AG20443 (cell line): ENCODE results near the gene MMP20.

Source experiments
- DNase-seq: peaks from one replicate; pipeline ENCODE4 v3.0.0; 2012; ENCODE audit warnings: low spot score, mixed read lengths

Gene MMP20

DNA sequence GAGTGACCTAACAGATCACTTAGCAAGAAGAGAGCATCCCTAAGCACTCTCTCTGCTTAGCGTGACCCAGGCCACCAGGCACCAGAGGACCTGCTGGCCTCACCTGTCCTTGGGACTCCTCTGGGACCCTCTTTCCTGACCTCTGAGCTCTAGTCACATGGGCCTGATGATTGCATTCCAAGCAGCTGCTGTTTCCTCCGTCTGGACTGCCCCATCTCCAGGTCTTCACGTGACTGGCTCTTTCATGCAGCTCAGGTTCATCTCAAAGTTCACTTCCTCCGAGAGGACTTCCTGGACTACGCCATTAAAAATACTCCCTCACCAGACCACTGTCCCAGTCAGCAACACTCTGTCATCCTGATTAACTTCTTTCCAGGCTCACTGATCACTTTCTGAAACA, 2.9 kb downstream of the MMP20 start:
- no peak for DNase-seq

DNA sequence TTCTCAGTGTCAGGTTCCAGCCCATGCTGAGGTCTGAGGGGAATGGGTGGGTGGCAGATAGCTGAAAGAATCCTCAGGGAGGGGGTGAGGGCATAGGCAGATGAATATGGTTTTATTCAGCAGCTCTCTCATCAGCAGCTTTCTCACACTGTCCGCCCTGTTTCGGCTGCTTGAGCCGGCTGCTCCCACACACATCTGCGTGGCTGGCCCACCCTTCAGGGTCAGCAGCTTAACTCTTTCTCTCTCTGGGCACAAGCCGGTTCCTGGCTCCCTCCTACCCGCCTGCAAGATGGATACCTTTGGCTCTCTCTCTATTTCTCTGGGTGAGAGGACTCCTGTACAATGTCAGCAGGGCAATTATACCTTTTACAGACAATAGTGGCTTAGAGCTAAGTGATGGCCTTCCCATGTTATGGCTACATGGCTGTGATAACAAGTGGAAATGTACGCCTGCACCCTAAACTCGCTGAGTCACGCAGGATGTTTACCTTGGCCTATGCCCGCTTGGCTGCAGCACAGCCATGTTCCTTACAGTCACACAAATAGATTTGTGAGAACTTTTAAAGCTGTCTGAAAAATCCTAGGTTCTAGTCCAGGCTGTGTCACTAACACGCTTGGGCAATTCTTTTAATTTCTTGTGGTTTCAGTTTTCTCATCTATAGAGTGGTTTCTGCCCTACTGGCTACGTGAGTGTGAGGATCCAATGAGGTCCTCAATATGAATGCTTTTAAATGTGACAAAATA, 4.1 kb downstream of the MMP20 start:
- no peak for DNase-seq

DNA sequence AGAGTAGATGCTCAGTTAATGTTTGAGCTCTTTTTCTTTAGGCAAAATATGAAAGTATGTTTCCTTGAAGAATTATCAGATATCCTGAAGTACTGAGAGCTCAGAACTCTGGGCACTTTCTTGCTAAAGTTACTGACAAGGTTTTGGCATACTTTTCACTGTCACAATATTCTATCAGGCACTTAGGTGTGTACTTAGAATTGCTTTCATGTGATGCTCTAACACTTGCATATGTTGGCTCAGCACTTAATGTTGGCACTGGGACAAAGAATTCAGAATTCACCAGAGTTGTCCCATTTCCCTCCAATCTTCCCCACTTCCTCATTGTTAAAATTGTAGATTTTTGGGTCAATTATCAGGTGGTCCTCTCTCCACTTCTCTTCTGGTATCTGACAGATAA, 5.0 kb downstream of the MMP20 start:
- no peak for DNase-seq

DNA sequence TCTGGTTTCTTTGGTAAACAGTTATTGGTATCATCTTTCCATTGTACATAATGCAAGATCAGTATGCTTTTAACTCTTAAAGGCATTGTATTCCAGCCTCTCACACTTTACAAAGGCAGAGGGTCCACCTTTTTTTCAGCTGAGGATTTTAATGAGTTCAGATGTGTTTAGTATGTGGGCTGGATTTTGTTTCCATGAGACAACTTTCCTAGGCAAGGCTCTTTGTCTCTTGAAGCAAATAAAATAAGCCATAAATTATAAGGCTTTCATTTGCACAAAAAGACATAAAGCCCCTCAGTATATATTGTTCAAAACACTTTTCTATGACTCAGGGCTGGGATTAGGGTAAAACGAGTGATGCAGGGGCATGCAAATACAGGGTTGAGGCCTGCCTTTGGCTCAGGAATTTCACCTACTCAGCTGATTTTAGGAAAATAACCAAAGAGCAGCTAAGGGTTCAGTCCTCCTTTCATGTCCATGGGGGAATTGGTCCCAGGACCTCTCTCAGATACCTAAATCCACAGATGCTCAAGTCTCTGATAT, 7.6 kb downstream of the MMP20 start:
- no peak for DNase-seq

DNA sequence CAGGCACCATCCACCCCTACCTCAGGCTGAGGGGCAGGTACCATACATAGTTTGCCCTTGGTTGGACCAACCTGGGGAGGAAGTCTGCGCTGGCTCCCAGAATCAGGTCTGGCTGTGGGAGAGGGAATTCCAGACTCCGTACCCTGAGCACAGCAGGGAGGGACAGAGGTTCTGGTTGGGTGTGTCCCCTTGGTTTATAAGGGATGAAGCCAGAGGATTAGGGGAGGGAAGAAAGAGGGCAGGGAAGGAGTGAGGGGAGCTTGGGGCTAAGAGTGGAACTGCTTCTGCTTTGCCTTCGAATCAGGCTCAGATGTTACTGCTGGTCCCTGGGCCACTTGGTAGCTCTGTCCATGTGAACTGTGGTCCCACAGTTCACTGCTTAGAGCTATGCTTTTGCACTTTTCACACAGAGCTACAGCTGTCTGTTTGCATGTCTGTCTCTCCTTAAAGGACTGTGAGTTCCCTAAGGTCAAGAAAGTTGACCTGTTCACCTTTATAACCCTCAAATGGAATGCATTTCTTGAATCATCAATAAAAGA, 9.2 kb downstream of the MMP20 start:
- no peak for DNase-seq

DNA sequence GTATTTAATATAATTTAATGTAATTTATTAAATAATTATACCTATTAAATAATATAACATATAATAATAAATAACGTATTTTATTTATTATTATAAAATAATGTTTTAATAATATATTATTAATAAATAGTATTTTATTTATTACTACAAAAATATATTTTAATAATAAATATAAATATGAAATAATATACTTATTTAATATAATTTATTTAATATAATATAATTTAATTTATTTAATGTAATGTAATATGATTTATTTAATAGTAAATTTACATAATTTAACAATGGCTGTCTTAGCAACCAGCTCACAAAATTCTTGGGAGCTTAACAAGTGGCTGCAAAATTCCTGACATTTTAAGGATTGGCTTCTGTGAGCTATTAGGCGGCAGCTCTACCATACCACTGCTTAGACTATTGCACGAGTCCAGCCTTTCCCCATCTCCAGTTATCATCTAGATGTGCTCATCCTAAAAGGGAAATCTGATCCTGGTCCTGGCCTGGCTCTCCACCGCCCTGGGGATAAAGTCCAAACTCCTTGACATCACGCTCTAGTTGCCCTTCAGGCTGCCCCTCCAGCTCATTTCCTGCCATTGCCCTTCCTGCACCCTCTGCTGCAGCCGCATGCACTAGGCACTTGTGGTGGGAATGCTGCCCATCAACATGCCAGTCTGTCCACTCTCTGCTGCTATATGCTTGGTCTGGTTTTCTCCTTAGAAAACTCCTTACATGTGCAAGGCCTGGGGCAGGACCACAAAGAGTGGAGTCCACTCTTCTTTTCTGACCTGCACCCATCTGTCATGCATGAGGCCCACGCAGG, 9.8 kb downstream of the MMP20 start:
- no peak for DNase-seq

DNA sequence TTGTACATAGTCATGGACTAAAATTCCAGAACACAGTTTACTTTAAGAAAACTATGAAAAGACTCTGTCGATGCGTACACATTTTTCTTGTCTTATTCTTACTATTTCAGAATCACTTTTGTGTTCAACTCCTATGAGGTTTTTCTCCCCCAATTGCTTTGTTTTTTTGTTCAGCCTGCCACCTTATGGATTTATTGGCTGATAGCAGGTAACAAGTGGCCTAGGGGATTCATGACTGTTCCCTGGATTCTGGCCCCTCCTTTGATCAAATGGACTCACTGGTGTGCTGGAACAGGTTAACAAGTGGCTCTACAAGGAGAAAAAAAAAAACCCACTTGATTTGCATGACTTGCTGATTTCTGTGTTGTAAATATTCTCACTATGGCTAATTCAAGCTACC, 10.6 kb downstream of the MMP20 start:
- DNase-seq: no peak

DNA sequence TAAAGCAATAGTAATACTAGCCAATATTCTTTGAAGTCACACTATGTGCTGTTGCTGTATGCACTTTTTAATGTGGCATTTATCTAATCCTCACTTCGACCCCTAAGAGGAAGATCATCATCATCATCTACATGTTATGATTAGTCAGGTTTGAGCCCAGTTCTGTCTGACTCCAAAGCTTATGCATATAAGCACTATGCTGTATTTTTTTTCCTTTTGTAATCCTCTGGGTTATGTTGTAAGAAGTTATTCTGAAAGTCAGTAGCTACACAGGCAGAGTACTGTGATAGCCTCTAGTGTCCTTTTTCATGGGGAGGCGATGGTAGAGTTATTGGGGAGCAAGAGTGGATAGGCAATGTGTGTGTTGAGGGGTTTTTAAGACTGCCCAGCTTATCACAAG, 11.1 kb downstream of the MMP20 start:
- no peak for DNase-seq

DNA sequence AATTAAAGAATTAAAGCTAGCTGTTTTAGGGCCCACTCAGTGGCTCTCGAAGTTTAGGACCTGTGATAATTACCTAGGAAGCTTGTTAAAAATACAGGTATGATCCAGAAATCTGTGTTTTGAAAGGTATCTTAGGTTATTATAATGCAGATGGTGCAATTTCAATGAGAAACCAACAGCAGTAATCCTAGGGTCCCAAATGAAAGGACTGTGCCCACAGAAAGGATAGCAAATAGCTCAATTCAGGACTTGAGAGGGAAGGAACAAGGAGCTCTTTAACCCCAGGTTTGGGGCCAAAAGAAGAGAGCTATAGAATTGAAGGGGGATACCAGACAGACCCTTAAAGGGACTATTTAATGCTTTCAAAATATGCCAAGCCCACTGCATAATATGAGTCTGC, 11.7 kb downstream of the MMP20 start:
- DNase-seq: no peak

DNA sequence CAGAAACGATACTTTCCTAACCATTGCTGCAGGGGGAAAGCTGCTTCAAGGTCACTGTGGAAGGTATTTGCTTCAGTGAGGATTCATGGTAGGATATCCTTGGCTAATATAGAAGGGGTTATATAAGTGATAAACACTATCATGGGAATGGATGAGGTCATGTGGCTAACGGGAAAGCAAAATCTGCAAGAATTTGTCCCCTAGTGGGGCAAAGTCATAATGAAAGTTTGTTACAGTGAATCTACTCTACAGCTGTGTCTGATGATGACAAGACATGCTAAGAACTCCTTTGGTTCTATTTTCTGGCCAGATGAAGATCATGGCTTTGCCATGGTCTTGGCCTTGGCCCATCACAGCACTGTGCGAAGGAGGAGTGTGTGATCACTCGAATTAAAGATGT, 13.8 kb downstream of the MMP20 start:
- no peak for DNase-seq

DNA sequence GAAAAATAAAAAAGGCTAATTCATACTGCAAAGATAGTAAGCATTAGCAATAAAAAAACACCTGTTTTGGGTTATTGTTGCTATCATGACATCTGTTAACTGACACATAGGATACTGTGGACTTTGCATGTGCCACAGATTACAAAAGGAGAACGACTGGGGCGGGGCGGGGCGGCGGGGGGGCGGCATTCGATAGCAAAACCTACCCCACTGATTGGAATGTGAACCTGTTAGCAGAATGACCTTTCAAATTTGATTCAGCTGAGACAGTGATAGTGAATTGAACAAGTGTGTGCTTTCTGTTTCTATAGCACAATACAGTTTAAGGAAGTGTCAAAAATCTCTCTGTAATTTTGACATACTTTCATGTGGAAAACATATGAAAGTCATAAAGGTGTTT, 14.9 kb downstream of the MMP20 start:
- no peak for DNase-seq

DNA sequence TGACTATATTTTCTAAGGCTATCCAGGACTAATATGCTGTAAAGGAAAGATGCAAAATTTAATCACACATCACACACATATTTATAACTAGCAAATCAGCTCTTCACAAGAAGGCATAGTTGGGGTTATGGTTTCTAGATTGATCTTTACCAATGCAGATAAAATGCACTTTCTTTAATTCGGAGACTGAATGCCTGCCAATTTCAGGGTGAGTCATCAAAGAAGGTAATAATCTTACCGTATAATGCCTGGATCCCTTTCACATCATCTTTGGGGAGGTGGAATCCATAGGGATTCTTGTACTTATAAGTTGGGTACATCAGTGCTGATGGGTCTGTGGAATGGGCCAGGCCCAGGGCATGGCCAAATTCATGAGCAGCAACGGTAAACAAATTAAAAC, 16.4 kb downstream of the MMP20 start:
- no peak for DNase-seq

DNA sequence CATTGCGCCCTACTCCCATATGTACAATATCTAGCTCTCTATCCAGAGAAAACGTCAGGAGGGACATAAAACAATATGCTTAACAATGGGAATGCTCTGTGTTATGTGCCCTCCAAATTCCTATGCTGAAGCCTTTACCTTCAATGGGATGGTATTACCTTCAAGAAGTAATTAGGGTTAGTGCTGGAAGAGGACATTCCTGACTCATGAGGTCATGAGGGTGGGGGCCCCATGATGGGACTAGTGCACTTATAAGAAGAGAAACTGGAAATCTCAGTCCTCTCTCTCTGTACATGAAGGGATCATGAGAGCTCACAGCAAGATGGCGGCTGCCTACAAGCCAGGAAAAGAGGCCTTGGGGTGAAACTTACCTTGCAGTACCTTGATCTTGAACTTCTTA, 20.3 kb downstream of the MMP20 start:
- no peak for DNase-seq

DNA sequence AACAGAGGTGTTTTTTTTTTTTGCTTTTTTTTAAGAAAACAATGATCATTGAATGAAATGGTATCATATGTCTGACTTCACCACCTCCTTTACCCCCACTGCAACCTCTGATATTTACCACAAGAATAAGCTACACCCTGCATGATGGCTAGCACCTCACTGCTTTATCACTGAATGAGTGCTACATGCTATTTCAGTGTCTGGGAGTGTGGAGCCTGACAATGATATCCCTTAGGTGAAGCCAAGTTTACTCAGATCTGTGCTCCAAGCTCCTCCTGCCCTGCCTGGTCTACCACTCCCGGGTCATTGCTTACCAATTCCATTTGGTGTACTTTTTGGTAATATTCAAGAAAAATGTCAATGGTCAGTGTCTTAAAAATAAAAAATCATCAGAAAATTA, 21.1 kb downstream of the MMP20 start:
- DNase-seq: no peak

DNA sequence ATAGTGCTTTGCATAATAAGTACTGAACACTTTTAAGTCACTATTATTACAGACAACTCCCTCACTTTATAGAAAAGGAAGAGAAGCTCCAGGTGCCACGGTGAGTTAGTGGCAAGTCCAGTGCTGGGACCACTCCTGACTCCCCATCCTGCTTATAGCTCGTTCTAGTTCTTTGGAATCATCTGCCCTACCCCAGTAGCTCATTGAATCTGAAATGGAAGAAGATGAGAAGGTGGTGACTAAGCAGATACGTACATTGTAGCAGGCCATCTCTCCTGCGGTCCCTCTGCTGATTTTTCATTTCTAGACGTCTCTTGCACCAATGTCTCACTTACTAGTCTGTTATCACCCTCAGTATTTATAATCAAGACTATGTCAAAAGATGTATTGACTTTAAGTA, 21.6 kb downstream of the MMP20 start:
- no peak for DNase-seq

DNA sequence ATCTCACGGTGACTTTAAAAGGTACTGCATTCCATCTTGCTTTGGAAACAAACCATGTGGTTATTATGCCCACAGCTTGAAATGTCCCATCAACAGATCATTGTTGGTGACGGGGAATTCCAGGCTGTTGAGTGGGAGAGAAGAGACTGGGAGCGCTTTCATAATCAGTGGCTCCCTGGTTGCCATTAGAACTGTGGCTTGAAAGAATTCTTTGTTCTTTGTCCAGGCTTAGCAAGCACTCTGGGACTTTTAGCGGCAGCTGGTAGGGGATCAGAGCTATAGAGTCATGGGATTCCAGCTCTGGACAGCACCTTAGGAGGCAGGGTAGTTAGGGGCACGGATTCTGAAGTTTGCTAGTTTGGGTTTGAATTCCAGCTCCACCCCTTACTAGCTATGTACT, 22.0 kb downstream of the MMP20 start:
- DNase-seq: peak; percentile 64

DNA sequence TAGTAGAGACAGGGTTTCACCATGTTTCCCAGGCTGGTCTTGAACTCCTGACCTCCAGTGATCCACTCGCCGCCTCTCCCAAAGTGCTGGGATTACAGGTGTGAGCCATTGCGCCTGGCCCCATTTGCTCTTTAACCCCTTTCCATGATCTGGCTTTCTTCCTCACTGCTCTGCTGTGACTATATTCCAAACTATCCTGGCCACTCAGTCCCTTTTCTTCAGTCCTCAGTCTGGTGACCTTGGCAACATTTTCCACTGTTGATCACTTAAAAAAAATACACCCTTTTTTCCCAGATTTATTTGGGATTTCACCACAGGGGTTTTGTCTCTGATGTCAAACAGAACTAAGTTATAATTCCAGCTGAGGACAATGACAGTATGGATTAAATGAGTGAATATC, 24.5 kb downstream of the MMP20 start:
- DNase-seq: no peak

DNA sequence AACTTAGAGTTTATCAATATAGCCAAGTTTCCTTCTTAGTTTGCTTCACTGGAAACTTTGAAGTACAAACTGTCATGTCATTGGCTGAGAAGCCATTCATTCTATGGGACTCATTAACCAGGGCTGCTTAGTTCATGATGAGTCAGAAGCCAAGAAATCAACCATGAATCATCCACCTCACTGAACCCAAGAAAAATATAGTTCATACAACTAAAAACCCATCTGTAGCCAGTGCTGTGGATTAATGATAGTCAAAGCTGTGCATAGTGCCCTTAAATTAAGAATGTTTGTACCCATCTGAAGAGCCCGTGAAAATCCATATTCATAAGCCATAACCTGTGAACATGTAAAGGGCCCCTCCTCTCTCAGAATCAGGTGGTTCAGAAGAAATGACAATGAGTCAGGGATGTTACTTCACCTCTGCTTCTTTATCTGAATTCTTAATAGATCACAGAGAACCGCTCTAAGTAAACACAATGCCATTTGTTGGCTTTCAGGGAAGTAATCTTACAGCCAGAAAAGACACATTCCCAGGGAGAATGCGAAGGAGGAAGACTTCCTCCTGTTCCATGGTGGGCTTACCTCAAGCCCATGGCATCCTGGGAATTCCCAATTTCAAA, 25.4 kb downstream of the MMP20 start:
- DNase-seq: peak; percentile 75

DNA sequence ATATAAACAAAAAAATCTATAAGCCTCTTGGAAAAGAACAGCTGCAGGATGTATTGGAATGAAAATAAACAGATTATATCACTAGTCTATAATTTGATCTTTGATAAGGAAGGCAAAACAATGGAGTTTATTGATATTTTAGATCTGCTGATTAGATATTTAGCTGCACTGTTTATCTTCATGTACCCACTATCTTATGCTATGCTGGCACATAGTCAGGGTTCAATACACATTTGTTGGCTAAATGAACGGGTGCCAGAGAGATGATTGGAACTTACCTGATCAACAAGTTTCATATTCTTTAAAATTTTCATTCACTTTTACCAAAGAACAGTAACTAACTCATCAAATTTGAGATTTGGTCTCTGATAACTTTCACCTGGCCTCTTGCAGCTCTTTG, 26.9 kb downstream of the MMP20 start:
- no peak for DNase-seq

DNA sequence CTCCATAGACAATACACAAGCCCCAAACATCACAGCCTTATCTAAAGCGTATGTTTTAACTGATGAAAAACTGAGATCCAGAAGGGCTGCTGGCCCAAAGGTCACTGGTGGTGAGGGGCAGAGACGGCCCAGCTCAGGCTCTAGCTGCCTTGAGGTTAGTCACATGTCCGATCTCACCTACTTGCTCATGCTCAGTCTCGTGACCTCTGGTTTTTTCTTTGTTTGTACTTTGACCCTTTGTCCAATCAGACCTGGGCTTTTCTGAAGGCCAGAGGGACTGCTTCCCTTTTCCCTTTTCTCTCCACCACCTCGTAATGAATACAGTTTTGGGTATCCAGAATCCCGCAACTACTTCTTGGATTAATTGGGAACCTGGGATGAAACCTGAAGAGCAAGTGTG, 28.6 kb downstream of the MMP20 start:
- DNase-seq: no peak

DNA sequence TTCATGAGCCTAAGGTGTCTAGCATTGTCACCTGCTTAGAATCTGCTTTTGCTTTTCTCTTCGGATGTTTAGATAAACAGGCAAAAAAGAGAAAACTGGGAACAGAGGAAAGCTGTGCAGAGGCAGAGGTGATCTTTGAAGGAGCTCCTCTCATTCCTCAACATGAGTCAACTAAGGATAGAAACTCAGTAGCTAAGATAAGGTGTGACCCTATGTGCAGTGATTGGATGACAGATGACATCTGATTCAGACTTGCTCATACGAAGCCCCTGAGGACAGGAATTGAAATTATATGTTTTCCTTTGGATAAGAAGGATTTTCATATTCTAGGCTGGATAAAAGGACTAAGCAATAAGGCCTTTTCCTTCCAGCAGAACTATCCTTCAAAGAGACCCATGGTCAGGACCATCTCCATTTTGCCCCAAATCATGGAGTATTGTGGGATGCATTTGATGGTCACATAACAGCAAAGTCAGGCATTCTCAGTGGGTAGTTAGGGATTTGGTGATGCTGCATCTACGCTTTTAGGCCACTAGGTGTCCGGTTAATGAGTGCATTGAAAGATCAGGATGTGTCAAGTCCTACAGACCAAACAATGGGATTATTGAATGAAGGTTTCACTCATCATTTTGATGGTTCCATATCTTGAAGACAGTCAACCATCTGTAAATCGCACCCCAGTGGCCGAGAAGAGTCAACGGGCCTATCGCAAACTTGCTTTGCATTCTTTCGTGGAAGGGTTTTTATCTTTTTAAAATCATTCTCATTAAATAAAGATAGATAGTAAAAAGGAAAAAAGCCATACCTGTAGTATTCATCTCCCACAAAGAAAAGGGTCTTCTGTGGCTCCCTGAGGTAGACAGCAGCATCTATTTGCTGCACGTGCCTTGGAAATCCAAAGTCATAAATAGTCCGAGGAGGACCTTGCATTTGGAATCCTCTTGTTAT, 32.2 kb downstream of the MMP20 start:
- peak; percentile 22 for DNase-seq

DNA sequence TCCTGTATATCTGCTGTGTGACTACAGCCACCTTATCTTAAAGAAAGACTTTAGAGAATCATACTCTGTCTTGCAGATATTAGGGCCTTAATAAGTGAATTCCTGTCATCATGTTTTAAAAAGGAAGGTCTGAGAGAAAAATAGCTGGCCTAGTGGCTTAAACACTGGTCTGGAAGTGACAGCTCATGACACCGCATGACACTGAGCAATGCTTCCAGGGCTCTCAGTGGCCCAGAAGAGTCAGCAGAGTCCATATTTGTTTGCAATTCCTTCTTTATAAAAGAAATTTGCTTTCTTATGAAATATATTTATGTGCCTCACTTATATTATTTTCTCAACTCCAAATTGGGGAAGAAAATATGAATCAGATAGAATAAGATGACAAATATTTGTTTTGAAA, 33.0 kb downstream of the MMP20 start:
- no peak for DNase-seq
